Thyroid gland (tissue), 4 donors: Measurements from ENCODE around the gene RASSF8.

ENCODE experiments used
- CTCF ChIP-seq, 6 experiments: fragments of 200-600 bp in 3 of 6; fragments of 450-650 bp in 3 of 6; sonication (generic) in 3 of 6; IDR thresholded peaks; one replicate each; pipeline ENCODE4 v1.5.1; 2016 to 2019; ENCODE audit warnings: antibody characterized with exemption in 6 of 6, mild to moderate bottlenecking in 2 of 6, inconsistent platforms in 1 of 6, moderate library complexity in 1 of 6
- POLR2A ChIP-seq, 2 donors: fragments of 450-650 bp; IDR thresholded peaks; one replicate each; pipeline ENCODE4 v1.6.1; 2017; ENCODE audit warnings: antibody characterized with exemption in 2 of 2, mild to moderate bottlenecking in 2 of 2, moderate library complexity in 1 of 2

- TF ChIP-seq POLR2A (IDR thresholded peaks at IDR 0.05) (no peak), CTCF (IDR thresholded peaks at IDR 0.05) (no peak)
Observed at GRCh38 chr12:26029736-26030022, 71.2 kb downstream of the RASSF8 start.
